GM21529 (cell line): ENCODE data around the gene HSD3B7.

Experiments
- ATAC-seq: cut with Tn5 transposase; IDR thresholded peaks from one replicate; pipeline ENCODE4 v1.9.1; 2021; ENCODE audit not compliant: unreplicated experiment

HSD3B7 gene

DNA sequence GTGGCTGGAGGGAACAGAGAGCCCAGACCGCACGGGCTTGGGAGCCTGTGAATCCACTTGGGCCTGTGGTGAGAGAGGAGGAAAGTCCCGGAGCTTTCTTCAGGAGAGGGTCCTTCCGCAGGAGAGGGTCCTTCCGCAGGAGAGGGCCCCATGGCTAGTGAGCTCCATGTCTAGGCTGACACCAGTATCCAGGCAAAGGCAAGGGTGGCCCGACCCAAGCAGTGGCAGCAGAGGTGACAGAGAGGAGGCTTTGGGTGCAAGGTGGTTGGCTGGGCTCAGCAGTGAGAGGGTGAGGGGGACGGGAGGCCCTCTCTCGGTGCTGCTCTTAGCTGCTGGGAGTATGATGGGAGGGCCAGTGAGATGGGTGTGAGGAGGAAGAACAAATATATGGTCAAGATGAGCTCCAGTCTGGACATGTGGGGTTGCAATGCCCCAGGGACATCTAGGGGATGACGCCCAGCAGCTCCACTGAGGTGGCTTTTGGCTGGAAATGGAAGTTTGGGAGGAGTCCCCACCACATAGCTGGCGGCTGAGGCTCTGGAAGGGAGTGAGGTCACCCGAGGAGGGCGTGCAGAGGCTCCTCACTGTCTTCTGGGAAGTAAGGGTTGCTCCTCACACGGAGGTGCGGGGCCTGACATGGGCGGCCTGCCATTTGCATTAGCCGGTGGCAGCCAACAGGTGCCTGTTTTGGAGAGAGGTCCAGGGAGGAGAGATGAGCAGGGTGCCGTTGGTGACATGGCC is 2.3 kb upstream of the HSD3B7 start:
- ATAC-seq: no peak

GRCh38 chr16:30983289-30983889 is 1.6 kb upstream of the HSD3B7 start:
- ATAC-seq: no peak

DNA sequence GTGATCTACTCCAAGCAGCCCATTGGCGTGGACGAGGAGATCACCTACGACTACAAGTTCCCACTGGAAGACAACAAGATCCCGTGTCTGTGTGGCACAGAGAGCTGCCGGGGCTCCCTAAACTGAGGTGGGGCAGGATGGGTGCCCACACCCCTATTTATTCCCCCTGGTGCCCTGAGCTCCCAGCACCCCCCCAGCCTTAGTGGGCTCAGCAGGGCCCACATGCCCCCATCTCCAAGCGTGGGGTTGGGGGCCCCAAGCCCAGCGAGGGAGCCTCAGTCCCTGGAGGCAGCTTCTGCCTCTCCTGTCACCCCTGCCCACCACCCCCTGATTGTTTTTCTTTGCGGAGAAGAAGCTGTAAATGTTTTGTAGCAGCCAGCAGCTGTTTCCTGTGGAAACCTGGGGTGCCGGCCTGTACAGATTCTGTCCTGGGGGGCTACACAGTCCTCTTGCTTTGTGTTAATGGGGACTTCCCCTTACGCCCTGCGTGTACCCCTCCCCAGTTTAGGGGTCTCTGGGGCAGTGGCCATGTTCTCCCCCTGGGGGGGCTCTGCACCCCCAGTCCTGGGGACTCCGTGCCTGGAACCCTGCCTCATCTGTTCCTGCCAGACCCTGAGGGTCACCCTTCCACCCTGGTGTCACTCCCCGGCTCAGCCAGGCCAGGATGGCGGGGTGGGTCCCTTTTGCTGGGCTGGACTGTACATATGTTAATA is 953 bp upstream of the HSD3B7 start:
- ATAC-seq: no peak

DNA sequence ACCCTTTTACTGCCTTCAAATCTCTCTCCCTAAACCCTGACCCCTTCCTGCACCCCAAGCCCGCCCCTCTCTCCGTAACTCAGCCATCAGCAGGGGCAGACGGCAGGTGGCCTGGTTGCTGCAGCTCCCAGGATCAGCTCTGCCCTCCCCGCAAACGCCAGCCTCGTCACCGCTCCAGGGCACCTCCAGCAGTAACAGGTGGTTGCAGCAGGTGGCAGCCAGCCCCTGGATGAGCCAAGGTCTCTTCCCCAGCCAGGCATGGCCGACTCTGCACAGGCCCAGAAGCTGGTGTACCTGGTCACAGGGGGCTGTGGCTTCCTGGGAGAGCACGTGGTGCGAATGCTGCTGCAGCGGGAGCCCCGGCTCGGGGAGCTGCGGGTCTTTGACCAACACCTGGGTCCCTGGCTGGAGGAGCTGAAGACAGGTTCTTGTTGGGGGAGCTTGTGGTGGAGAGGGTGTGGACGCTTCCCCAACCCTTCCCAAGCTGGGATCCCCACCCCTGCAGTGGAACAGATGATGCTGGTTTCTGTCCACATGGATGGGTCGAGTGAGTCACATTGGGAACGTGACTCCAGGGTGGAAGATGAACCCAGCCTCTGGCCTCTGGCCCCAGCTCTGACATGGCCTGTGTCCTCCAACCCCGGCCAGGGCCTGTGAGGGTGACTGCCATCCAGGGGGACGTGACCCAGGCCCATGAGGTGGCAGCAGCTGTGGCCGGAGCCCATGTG is 558 bp downstream of the HSD3B7 start:
- no peak for ATAC-seq

DNA sequence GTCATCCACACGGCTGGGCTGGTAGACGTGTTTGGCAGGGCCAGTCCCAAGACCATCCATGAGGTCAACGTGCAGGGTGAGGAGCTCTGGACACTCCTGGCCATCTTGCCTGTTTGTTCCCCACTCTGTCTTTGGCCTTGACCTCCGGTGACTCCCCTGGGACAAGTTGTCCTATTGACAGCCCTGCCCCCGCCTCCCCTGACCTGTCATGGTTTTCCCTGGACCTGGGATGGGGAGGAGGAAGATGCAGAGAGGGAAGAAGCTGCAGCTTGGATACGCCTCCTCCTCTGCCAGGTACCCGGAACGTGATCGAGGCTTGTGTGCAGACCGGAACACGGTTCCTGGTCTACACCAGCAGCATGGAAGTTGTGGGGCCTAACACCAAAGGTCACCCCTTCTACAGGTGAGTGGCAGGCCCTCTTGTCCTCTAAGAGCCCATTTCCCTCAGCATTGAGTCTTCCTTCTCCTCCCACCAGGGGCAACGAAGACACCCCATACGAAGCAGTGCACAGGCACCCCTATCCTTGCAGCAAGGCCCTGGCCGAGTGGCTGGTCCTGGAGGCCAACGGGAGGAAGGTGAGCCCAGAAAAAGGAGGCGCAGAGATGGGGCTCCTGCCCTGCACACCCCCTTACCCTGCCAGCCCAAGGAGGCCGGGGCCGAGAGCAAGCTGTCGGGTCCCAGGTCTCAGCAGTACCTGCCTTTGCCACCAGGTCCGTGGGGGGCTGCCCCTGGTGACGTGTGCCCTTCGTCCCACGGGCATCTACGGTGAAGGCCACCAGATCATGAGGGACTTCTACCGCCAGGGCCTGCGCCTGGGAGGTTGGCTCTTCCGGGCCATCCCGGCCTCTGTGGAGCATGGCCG is 1.4 kb downstream of the HSD3B7 start:
- no peak for ATAC-seq

GRCh38 chr16:30987581-30988190 is 2.7 kb downstream of the HSD3B7 start:
- ATAC-seq: no peak

DNA sequence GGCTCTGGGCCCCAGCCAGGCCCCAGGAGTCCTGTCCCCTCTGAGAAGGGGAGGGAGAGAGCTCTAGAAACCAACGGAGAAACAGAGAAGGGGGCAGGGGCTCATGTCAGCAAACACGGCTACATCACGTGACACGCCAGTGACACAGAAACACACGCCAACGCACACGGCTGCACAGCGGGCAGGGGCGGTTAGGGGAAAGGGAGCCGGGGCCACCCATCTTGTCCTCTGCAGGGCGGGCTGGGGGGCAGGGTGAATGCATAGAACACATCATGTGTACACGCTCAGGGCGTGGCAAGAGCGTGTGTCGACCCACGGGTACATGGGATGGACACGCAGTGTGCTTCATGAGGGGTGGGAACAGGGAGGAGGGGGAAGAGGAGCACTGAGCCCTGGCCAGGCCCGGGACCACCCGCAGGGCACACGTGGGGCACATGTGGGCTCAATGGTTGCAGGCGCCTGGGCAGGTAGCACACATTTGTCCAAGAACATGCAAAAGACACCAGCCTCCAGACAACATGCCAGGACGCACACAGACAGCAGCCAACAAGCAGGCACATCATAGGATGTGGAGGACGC is 4.6 kb downstream of the HSD3B7 start:
- no peak for ATAC-seq

DNA sequence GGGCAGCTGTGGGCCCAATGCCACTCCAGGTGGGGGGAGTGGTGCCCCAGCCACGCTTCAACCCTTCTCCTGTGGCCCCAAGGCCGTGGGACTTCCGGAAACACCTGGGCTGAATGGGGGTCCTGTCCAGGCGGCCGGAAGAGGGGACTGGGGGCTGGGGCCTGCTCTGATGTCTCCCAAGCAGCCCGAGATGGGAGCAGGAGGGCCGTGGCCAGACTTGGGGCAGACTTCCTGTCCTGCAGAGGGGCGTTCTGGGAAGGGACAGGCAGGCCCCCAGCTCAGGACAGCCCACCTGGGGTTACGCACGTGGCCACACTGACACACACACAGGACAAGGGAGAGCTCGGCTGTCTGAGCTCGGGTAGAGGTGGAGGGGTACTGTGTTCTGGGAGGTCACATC is 5.1 kb downstream of the HSD3B7 start:
- no peak for ATAC-seq

GRCh38 chr16:30991052-30991451 is 6.0 kb downstream of the HSD3B7 start:
- ATAC-seq: no peak

- ATAC-seq: no peak
Measured at GRCh38 chr16:30992276-30992780, 7.3 kb downstream of the HSD3B7 start.

- ATAC-seq: no peak
Measured at GRCh38 chr16:30992931-30993816, 8.2 kb downstream of the HSD3B7 start.

- no peak for ATAC-seq
Measured at GRCh38 chr16:30995927-30996323, 10.9 kb downstream of the HSD3B7 start.

- ATAC-seq: peak; percentile 8
Measured at GRCh38 chr16:30996324-30996984, 11.4 kb downstream of the HSD3B7 start.

GRCh38 chr16:30996985-30997724 is 12.1 kb downstream of the HSD3B7 start:
- peak; percentile 79 for ATAC-seq

- no peak for ATAC-seq
Measured at GRCh38 chr16:30997725-30998711, 13.0 kb downstream of the HSD3B7 start.
